Amniotic epithelial cell (primary cell): ENCODE results near the gene DCN.

ENCODE experiments used
- DNase-seq: peaks from one replicate; pipeline ENCODE4 v3.0.0-alpha.2; 2010; ENCODE audit warnings: low read depth

DCN gene

GRCh38 chr12:91182636-91183455 lies at the start of gene DCN:
Gene DCN (minus strand): TSS chr12:91182817. CDS start chr12:91178552, 4,265 bp downstream.
- DNase-seq: peak; percentile 75

GRCh38 chr12:91230841-91231240 lies 48.2 kb upstream of the DCN start:
- DNase-seq: no peak

DNA sequence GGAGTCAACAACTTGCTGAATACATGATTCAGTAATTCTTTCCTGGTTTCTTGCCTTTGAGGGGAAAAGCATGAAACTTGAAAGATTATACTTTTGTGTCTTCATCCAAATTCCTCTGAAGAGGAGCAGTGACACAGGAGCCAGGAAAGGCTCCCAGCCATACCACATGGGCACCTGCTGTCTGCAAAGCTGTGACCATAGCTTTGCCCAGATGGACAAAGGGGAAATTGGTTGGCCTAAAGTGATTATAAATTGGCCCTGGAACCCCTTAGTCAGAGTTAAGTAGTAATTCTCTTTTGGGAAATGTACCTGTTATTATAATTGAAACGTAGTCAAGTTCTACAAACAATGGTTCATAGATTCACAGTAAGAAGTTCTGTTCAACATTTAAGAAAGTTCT lies 44.3 kb upstream of the DCN start:
- no peak for DNase-seq

GRCh38 chr12:91225316-91225715 lies 42.7 kb upstream of the DCN start:
- peak; percentile 94 for DNase-seq

- no peak for DNase-seq
Measured at GRCh38 chr12:91224401-91224800, 41.8 kb upstream of the DCN start.

DNA sequence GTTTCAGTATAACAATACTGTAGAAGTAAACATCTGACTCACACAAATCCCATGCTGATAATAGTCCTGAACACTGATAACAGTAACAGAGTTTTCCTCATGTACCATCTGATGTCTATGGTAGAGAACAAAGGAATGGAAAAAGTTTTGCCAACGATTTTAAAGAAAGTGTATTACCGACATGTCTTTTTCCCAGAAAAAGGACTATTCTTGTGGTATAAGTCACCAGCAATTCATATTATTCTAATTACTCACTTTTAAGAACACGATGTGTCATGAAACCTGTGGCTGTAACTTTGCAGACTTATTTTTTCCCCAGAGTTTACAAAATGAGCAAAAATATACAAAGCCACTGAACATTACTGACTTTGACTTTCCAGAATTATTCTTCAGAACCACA lies 40.1 kb upstream of the DCN start:
- peak; percentile 91 for DNase-seq

DNA sequence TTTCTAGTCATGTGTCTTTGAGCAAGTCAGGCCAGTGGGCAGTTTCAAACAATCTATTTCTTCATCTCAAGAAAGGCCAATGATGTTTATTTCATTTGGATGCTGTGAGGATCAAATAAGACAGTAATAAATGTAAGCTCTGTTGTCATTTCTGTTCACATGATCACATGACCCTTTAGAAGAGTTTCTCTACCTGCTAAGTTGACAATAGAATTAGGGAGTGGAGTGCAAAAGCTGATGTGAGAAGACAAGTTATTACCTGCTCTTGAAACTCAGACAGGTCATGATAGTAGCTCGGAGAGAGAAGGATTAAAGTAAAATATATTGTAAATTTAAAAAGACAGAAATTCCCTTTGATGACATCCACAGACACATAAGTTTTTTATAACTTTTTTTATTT lies 37.3 kb upstream of the DCN start:
- DNase-seq: no peak

GRCh38 chr12:91219511-91219910 lies 36.9 kb upstream of the DCN start:
- DNase-seq: peak; percentile 87

GRCh38 chr12:91216871-91217270 lies 34.3 kb upstream of the DCN start:
- DNase-seq: peak; percentile 34

DNA sequence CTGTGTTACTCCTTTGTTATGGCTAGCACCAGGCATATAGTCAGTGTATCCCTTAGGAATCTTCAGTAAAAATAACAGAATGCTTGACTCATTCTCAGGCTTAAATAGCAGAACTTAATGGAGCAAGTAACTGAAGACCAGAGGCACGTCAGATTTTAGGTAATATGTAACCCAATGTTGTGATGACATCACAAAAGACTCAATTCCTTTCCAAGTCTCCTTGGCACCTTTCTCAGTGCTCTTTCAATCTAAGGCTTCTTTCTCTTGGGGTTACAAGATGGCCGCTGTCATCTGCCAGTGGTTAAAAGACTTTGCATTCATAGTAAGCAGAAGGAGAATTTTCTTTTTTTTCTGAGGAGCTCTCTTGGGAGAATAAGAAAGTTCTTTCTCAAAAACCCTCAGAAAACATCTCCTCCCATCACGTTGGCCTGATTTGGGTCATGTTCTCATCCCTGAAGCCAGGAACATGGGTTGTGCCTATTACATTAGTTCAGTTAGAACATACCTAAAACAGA lies 33.4 kb upstream of the DCN start:
- DNase-seq: peak; percentile 39

GRCh38 chr12:91211866-91212265 lies 29.2 kb upstream of the DCN start:
- DNase-seq: no peak

DNA sequence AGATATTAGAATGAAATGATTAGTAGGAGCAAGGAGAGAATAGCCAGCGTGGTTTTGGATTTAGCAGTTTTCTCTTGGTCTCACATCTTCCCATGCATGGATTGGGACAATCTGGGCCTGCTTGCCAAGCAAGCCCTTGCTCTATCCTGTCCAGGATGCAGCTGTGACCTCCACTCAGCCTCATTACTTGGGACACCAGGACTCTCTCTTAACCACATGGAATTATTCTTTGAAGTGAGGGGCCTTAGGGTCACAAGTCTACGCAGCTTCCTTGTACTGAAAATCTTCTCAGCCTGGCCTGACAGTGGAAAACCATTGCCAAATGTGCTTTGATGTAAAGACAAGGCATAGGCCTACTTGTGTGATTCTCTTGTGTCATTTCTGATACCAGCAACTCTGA lies 28.0 kb upstream of the DCN start:
- DNase-seq: no peak

GRCh38 chr12:91210144-91210543 lies 27.5 kb upstream of the DCN start:
- DNase-seq: no peak

- peak; percentile 35 for DNase-seq
Measured at GRCh38 chr12:91207301-91207700, 24.7 kb upstream of the DCN start.

DNA sequence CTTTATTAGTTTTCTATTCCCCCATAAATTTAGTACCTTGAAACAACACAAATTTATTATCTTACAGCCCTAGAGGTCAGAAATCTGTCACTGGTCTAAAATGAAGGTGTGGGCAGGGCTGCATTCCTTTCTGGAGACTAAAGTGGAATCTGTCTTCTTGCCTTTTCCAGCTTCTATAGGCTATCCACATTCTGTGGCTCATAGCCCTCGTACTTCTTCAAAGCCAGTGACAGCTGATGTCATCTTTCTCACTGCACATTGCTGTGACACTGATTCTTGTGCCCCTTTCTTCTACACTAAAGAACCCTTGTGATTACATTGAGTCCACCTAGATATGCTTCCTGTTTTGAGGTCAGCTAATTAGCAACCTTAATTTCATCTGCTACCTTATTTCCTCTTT lies 23.2 kb upstream of the DCN start:
- DNase-seq: no peak

GRCh38 chr12:91204421-91204820 lies 21.8 kb upstream of the DCN start:
- no peak for DNase-seq

DNA sequence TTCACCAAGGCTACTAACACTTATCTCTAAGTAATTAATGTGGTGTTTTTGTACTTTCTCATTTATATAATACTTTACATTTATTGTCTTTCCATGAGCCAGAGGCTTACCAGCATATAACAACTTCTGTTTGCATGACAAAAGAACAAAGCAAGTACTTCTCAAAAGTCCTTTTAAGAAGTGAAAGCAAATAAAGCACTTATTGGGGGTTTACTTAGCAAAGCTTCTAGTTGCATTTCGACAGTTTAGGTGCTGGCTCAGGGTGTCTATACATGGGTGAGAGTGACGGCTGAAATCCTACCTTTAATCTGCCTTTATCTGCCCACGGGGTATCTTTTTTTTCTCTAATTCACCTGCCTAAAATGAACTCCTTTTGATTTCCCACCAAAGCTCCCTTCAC lies 21.0 kb upstream of the DCN start:
- DNase-seq: no peak

DNA sequence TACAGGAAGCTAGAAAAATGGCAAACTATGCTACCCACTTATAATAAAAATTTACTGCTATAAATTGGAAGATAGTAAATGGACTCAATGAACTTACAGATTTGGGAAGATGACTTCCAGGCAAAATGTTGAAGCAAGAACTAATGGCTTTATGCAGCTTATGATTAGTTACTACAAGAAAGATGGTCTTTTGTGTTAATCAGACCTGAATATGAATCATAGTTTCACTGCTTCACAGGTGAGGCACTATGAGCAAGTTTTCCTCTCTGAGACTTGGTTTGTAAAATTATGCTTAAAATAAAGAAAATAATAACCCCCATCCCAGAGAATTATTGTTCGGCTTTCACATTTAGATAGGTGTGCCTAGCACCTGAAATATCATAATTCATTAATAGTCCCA lies 19.8 kb upstream of the DCN start:
- DNase-seq: no peak

DNA sequence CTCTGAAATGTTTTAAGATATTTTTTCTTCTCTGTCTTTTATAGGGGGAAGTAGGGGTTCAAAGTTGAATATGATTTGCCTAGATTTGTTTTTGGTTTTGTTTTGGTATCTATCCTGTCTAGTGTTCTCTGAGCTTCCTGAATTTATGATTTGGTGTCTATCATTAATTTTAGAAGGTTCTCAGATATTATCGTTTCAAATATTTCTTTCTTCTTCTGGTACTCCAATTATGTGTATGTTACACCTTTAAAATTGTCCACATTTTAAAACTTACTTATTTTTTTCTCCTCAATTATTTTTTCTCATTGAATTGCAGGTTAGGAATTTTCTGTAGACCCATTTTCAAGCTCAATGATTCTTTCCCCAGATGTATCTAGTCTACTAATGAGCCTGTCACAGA lies 13.8 kb upstream of the DCN start:
- DNase-seq: no peak

GRCh38 chr12:91194500-91194899 lies 11.9 kb upstream of the DCN start:
- peak; percentile 81 for DNase-seq

DNA sequence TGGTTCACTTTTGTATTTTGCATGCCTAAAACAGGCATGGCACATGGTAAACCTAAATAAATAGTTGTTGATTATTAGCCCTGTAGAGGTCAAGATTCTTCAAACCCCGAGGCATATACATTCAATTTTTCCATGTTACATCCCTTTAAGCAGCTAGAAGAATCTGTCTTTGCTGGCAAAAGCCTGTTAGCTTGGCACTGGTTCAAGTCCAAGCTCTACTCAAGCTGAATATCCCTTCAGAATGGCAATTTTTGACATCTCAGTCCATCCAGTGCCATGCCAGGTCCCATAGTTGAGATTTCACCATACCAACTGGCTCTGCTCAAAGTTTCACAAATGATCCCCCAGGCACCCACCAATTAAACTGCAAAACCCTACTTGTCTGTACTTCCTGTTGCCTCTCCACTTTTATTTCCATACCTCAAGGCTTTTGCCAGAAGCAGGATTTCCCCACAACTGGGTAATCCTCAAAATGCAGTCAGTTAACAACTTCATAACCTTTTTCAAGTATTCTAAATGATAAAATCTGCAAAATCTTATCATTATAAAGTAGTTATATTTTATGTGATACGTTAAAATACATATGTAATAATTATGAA lies 9.0 kb upstream of the DCN start:
- DNase-seq: no peak

DNA sequence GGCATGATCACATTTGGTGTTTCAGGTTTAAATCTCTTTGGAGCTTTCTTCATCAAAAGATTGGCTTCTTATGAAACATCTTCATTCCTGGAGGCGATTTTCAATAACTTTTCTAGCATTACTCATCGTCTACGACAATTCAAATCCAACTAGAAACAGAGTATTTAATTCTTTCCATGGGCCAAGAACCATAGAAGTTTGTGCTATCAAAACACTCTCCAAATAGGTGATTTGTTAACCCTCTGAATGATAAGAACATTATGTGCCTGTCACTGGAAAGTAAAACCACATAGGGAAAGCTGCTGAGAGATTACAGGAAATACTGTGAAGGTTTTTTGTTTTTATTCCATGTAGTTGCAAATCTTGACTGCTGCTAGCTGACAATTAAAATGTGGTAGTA lies 6.9 kb upstream of the DCN start:
- DNase-seq: peak; percentile 92

GRCh38 chr12:91188778-91189177 lies 6.2 kb upstream of the DCN start:
- DNase-seq: no peak

GRCh38 chr12:91186156-91186555 lies 3.5 kb upstream of the DCN start:
- no peak for DNase-seq
